GM12872 (cell line): ENCODE measurements around the gene CADPS2.

Experiments used
- CTCF ChIP-seq: IDR thresholded peaks from 3 replicates; pipeline ENCODE4 v1.5.1; 2011; ENCODE audit warnings: low read depth, mild to moderate bottlenecking, low read length, moderate library complexity; ENCODE audit not compliant: insufficient read depth

The CADPS2 gene

GRCh38 chr7:122337011-122337410 lies 549.2 kb downstream of the CADPS2 start:
- TF ChIP-seq CTCF: no peak

- TF ChIP-seq CTCF: no peak
Observed at GRCh38 chr7:122329145-122329802, 557.0 kb downstream of the CADPS2 start.

- TF ChIP-seq CTCF: no peak
Observed at GRCh38 chr7:122327969-122328368, 558.3 kb downstream of the CADPS2 start.

- no peak for TF ChIP-seq CTCF
Observed at GRCh38 chr7:122316467-122317388, 569.5 kb downstream of the CADPS2 start.

GRCh38 chr7:122315507-122316466 lies 570.5 kb downstream of the CADPS2 start:
- TF ChIP-seq CTCF: no peak

- TF ChIP-seq CTCF: no peak
Observed at GRCh38 chr7:122314284-122314683, 572.0 kb downstream of the CADPS2 start.

- TF ChIP-seq CTCF: no peak
Observed at GRCh38 chr7:122312789-122313188, 573.5 kb downstream of the CADPS2 start.
